ENCODE results near the gene ZNF20. TPM values are rescaled to one million over a fixed set of nuclear protein-coding genes. Genes with fewer than 3 reads are reported as not detected.

ZNF20 gene
- total and polyA plus RNA-seq, 9 of the 15 experiments (the other 6 are each of a cell fraction or from before 2014, with no cell fraction given), result 1.4 to 3.7 (median 3.1) TPM

GRCh38 chr19:12187625-12188024, 47.5 kb upstream of the ZNF20 start:
- H2AFZ ChIP-seq (ENCODE audit: low read depth, low read length), result no peak overlapping the region
- BruUV-seq (replicated peaks), result no TSS peak
- intact Hi-C loops (cut with micrococcal nuclease), result no loop called here
- no peak overlapping the region for H3K9ac ChIP-seq (ENCODE audit: insufficient read depth in 1 of 2, low read depth in 2 of 2, low read length in 2 of 2)
- no peaks in the 10 kb centered on the region for H3K9me1 ChIP-seq (ENCODE audit: control insufficient read depth, insufficient read depth, low read length)
- ChIA-PET CTCF (ENCODE audit: low intra/inter-chr PET ratio) (no interaction called here), POLR2A (no interaction called here)
- H3K9me3 ChIP-seq (replicated peaks; ENCODE audit: control insufficient read depth, insufficient read depth, low read depth, low read length), result peaks cover 29% of the 10 kb centered on the region
- no peak overlapping the region for H3K4me2 ChIP-seq (ENCODE audit: insufficient read depth, low read length)
- no peak for DNase-seq (ENCODE audit: extremely low read depth in 1 of 4, low spot score in 3 of 4)
- no peak overlapping the region for H3K4me3 ChIP-seq
- H3K4me1 ChIP-seq (replicated peaks in 1 of 2; ENCODE audit: control insufficient read depth in 2 of 2, insufficient read depth in 2 of 2, low read length in 2 of 2), result no peaks in the 10 kb centered on the region
- in situ Hi-C loops (cut with MboI), result no loop called here
- no peaks in the 10 kb centered on the region for H4K20me1 ChIP-seq (replicated peaks; ENCODE audit: control insufficient read depth, insufficient read depth, low read length)
- H3K36me3 ChIP-seq (ENCODE audit: control insufficient read depth, insufficient read depth, low read length), result peaks cover 21% of the 10 kb centered on the region
- no peak for ATAC-seq
- H3K79me2 ChIP-seq (ENCODE audit: control insufficient read depth, insufficient read depth, low read length), result no peaks in the 10 kb centered on the region
- no peak for FAIRE-seq
- no peaks in the 10 kb centered on the region for H3K27me3 ChIP-seq (ENCODE audit: control insufficient read depth in 2 of 2, insufficient read depth in 2 of 2, low read length in 2 of 2)
- no peak overlapping the region for H3K27ac ChIP-seq (ENCODE audit: extremely low read depth, low read depth, low read length)
- WGBS (ENCODE audit: insufficient coverage, low coverage, missing lambda C conversion rate), result 58% methylated on average over 6 of the region's 6 CpGs
- TF ChIP-seq CCAR2 (IDR thresholded peaks at IDR 0.05; ENCODE audit: low read depth, low read length) (no peak), ZNF274 (IDR thresholded peaks at IDR 0.05; ENCODE audit: borderline replicate concordance, low read depth, low read length) (peak; percentile 94), FUS (optimal IDR thresholded peaks at IDR 0.05; ENCODE audit: low read depth, low read length) (no peak), CBX8 (IDR thresholded peaks at IDR 0.05; ENCODE audit: borderline replicate concordance, extremely low read depth, low read depth, low read length, poor library complexity, severe bottlenecking) (no peak), ZNF75A (CRISPR knock-in tag; IDR thresholded peaks at IDR 0.05) (peak; percentile 97), PYGO2 (tag; IDR thresholded peaks at IDR 0.05) (no peak), POU5F1 (IDR thresholded peaks at IDR 0.05; ENCODE audit: borderline replicate concordance, low read depth, low read length, partially characterized antibody) (no peak), RBM22 (IDR thresholded peaks at IDR 0.05; ENCODE audit: low read depth, low read length, poor library complexity, severe bottlenecking) (no peak), ZNF551 (CRISPR knock-in tag; IDR thresholded peaks at IDR 0.05) (no peak), PRPF4 (IDR thresholded peaks at IDR 0.05; ENCODE audit: insufficient read depth, low read depth, low read length, poor library complexity, severe bottlenecking) (no peak), TBP (optimal IDR thresholded peaks at IDR 0.05; ENCODE audit: low read depth, low read length) (no peak), TGIF2 (CRISPR knock-in tag; IDR thresholded peaks at IDR 0.05) (no peak)
- TF ChIP-seq, protein P1, sequence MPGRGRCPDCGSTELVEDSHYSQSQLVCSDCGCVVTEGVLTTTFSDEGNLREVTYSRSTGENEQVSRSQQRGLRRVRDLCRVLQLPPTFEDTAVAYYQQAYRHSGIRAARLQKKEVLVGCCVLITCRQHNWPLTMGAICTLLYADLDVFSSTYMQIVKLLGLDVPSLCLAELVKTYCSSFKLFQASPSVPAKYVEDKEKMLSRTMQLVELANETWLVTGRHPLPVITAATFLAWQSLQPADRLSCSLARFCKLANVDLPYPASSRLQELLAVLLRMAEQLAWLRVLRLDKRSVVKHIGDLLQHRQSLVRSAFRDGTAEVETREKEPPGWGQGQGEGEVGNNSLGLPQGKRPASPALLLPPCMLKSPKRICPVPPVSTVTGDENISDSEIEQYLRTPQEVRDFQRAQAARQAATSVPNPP (IDR thresholded peaks at IDR 0.05; ENCODE audit: borderline replicate concordance, insufficient read depth, insufficient read length), result no peak
- TF ChIP-seq, protein P2, sequence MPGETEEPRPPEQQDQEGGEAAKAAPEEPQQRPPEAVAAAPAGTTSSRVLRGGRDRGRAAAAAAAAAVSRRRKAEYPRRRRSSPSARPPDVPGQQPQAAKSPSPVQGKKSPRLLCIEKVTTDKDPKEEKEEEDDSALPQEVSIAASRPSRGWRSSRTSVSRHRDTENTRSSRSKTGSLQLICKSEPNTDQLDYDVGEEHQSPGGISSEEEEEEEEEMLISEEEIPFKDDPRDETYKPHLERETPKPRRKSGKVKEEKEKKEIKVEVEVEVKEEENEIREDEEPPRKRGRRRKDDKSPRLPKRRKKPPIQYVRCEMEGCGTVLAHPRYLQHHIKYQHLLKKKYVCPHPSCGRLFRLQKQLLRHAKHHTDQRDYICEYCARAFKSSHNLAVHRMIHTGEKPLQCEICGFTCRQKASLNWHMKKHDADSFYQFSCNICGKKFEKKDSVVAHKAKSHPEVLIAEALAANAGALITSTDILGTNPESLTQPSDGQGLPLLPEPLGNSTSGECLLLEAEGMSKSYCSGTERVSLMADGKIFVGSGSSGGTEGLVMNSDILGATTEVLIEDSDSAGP (CRISPR knock-in tag; IDR thresholded peaks at IDR 0.05), result no peak
- TF ChIP-seq, protein P3, sequence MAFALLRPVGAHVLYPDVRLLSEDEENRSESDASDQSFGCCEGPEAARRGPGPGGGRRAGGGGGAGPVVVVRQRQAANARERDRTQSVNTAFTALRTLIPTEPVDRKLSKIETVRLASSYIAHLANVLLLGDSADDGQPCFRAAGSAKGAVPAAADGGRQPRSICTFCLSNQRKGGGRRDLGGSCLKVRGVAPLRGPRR (CRISPR knock-in tag; IDR thresholded peaks at IDR 0.05), result no peak
- TF ChIP-seq, protein P4, sequence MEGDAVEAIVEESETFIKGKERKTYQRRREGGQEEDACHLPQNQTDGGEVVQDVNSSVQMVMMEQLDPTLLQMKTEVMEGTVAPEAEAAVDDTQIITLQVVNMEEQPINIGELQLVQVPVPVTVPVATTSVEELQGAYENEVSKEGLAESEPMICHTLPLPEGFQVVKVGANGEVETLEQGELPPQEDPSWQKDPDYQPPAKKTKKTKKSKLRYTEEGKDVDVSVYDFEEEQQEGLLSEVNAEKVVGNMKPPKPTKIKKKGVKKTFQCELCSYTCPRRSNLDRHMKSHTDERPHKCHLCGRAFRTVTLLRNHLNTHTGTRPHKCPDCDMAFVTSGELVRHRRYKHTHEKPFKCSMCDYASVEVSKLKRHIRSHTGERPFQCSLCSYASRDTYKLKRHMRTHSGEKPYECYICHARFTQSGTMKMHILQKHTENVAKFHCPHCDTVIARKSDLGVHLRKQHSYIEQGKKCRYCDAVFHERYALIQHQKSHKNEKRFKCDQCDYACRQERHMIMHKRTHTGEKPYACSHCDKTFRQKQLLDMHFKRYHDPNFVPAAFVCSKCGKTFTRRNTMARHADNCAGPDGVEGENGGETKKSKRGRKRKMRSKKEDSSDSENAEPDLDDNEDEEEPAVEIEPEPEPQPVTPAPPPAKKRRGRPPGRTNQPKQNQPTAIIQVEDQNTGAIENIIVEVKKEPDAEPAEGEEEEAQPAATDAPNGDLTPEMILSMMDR (IDR thresholded peaks at IDR 0.05 in 2 of 3, conservative IDR thresholded peaks at IDR 0.05 in 1 of 3; ENCODE audit: insufficient read depth in 2 of 3, low read depth in 1 of 3, low read length in 3 of 3), result no peak
